NCI-H446 treated with DMSO at 0.1 percent for 48 hours (cell line): ENCODE data around the gene NEDD4.
"Not testable (repeated sequence)": the region's sequence is repeated elsewhere in the genome, so short reads cannot be mapped to it uniquely, and the experiment has no call there.

Source experiments
- DNase-seq: peaks from one replicate; lab custom pipeline; 2025; lab: John Stamatoyannopoulos, UW

The NEDD4 gene

DNA sequence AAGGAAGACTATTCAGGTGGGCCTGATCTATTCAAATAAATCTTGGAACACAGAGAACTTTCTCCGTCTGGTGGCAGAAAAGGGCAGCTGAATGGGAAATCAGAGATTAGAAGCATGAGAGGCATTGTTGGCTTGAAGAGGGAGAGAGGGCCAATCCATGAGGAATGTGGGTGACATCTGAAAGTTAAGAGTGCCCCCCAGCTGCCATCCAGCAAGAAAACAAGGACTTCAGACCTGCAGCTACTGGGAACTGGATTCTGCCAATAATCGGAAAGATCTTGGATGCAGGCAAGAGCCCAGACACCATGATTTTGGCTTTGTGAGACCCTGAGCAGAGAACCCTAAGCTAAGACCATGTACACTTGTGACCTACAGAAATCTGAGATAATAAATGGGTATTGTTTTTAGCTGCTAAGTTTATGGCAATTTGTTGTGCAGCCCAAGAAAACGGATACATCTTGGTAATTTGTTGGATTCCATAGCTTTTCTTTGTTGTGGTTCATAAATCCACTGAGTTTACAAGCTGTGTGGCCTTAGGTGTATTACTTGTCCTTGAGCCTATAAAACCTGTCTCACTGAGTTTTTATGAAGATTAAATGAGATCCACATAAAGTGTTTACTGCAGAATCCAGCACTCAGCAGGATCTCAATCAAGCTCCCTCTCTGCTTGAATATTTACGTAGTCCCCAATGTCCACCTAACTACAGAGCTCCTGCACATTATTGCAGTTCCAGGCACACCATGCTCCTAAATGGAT is 168.4 kb downstream of the NEDD4 start:
- DNase-seq, result no peak

DNA sequence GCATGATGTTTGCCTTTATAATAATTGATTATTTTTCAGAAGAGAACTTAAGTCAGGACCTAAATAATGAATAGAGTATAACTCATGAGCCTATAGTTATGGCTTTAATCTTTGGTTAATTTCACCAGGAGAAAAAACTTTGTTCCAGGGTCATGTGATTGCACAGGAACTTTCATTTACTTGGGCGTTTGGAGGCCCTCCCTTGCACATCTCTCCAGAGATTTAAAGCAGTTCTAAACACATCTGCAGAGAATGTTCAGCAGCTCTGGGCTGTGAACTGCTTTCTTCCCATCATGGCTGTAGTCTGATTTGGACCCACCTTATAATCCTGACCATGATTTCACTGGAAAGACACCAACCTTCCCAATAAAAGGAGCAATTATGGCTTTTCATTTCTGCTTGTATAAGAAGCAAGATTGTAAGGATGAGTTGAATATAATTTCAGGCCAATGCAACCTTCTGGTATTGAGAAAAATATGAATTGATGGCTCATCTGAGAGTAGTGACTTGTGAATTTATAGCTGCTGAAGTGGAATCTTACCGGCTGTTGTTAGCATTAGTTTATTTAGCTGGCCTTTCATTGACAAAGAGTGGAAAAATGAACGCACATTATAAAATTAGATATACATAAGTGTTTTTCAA is 169.6 kb downstream of the NEDD4 start:
- DNase-seq, result no peak

DNA sequence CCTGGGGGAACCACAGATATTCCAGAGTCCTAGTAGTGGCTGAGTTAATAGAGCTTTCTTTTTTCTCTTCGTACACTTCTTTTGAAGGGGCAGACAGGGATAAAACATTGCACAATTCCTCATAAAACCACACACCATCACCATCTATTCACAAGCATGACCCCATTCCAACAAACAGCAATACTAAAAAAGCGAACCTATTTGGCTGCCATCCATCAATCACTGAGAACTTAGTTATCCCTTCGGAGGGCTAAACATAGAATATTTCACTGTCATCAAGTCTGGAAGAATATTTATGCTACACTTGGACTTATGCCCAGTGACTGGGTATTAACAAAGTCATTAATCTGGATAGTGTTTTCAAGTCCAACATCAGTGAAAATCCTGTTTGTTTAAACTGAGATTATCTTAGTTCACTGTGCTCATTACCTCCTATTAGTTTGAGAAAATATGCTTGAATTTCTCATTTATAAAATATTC is 170.2 kb downstream of the NEDD4 start:
- DNase-seq, result peak; percentile 76

DNA sequence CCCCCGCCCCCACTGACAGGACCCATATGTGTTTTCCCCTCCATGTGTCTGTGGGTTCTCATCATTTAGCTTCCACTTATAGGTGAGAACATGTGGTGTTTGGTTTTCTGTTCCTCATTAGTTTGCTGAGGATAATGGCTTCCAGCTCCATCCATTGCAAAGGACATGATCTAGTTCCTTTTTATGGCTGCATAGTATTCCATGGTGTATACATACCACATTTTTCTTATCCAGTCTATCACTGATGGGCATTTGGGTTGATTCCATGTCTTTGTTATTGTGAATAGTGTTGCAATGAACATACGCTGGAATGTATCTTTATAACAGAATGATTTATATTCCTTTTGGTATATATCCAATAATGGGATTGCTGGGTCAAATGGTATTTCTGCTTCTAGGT is 171.7 kb downstream of the NEDD4 start:
- DNase-seq, result not testable (repeated sequence)

DNA sequence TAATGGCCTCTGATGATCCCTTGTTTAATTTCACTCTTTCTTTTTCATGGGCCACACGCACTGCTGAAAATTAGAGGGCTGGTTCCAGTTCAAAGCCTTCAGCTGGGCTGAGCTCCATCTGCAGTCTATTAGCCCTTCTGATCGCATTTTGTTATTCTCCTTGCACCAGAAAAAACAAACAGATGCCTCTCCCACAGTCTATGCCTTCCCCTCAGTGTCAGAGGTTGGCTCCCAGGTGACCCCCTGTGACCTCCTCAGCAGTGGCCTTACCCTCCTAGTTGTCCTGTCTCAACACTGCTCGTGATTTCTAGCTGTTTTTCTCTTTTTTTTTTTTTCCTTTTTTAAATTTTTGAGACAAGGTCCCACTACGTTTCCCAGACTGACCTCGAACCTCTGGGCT is 173.4 kb downstream of the NEDD4 start:
- no peak for DNase-seq

DNA sequence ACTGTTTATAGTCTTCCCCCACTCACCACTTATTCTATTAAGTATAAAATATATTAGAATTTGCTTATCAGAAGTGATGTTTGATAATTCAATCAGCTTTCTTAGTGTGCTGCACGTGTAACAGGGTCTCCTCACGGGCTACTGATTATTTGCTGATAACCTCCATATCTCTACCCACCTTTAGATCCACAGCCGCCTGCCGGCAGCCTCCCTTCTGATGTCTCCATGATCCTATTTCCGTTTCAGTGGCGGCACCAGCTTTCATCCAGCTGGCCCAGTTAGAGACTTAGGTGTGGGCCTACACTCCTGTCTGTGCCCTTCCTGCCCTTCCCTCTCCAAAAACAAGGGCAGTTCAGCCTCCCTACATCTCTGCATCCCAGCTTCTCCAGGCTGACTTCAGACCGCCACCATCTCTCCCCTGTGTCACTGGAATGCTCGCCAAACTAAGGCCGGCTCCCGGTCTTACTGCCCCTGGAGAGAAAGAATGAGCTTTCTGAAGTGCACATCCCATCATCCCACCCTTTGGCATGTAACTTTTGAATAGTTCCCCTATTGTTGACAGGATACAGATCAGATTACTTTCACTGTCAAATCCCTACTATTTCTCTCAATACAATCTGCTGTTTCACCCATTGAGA is 173.9 kb downstream of the NEDD4 start:
- no peak for DNase-seq

DNA sequence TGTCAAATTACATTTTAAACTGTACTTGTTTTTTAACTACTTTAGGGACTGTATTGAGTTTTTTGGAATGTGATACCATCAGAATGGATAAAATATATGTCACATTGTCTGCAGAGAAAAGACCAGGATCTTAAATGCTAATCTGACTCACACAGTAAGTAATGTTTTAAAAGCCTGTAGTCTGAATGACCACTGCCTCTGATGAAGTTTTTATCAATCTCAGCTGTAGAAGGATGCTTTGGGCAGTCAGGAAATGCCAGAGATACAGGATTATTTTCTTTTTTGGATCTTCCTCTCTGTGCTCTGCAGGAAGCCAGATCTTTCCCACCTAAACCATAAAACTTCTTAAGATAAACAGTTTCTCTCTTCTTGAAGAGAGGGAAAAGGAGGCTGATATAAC is 177.4 kb downstream of the NEDD4 start:
- DNase-seq, result no peak

DNA sequence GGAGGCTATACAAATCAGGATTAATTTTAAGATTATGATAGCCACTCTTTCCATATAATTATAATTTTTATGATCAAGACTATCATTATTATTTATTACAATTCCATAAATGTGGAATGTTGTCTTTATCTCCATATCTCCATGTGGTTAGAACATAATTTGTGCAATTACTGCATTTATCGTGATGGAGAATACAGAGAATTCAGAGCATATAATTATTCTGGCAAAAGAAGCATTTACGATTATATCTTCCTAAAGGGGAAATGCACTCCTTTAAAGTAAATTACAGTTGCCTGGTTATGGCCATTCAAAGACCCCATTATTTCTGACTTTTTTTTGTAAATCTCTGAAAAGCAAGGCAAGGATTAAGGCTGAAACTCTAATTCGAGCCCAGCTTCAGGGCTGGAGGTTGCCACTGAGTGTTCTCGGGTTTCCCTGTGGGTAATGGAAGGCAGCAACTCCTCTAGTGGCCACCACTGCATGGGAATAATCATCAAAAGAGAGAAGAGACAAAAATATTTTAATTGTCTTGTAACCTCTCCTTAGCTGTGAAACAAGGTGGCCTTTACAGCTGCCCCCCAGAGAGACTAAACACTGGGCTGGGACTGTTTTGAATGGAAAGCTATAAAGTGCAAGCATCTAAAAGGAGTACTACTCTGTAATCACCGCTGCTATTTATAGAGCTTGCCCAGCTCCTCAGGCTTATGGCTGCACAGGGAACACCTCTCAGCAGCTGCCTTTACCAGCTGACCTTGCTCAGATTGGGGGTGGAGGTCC is 190.6 kb downstream of the NEDD4 start:
- DNase-seq, result no peak

DNA sequence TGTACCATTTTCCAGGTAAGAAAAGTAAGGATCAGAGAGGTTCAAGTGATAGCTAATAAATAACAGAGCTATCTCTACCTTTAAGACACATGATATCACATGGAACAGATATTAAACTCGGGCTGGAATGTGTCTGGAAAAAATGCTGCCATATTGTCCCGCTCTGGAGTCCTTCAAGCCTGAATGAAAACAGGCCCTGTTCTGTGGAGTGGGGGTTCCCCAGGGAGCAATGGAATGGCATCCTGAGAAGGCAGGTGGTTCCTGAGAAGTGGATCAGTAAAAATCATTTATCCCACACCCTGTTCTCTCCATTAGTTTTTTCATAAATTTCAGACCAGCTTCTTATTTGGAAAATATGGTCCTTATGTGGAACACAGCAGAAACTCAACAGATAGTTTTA is 193.2 kb downstream of the NEDD4 start:
- DNase-seq, result no peak

DNA sequence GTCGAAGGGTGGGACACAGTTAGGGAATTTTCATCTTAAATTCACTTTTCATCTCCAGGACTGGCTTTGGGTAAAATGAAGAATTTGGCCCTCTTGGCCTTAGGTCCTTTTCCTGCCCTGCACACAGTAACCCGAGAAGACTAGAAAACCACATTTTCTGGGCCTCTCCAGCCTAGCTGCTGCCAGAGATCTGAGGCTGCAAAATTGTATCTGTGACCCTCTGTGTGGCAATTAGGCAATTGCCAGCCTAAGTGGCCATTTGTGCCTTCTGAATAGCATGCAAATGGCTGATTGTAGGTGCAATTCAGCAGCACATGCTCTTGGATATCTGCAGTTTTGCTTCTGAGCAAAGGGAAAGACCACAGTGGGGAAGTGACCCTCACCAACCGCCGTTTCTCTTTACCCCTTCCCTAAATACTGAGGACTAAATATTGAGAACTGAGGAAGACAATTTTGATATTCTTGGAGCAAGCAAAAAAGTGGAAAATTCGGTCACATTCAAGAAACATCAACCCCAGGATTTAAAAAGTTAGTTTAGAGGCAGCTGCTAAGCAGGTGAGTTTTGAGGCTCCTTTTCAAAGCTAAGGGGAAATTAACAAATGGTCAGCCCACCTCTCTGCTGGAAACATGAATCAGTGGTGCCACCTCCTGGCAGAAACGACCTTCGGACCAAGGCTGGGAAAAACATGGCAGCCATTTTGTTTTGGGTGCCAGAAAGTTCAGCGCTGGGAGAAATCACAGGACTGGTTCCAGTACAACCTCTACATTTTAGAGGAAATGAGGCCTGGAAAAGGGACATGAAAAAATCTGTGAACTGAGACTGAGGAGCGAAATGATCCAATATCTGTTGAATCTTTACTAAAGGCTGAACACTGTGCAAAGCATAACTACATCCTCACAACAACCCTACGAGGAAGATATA is 193.9 kb downstream of the NEDD4 start:
- DNase-seq, result no peak

DNA sequence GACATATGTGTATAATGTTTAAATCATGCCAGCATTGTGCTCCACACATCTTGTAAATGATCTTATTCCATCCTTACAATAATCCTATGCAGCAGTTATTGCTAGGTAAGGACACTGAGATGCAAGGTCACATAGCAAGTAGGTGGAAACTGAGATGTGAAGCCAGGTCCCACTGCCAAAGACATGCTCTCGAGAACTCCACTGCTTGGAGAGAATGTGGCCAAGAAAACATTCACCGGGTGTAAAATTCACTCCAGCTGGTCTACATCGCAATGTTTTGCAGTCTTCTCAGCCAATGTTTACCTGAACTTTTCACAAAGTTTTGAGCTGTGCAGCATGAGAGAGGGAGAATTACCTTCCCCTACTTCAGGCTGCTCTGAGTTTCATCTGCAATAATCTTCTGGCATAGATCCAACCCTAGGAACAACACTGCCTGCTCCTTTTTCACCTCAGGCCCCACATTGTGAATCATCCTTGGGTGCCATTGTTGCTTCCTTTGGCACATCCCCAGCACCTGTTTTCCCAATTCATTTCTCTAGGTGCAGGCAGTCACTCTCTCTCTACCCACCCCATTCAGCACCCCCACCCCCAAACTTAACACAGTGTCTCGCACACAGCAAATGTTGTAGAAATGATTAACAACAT is 197.0 kb downstream of the NEDD4 start:
- DNase-seq, result no peak

DNA sequence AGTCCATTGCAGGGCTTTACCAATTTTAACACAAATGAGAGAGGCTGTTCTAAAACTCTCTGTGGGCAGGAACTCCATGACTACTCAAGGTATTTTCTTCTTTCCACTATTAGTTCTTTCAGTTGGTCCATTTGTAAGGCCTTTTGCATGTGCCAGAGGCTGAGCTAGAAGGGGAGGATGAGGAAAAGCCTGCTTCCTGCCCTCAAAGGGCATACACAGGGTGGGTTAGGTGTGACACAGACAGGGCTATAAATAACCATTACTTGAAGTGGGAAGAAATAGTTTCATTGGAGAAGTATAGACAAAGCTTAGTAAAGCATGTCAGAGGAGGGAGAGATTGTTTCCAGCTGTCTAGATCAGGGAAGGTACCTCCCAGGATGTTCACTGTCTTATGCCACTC is 198.4 kb downstream of the NEDD4 start:
- DNase-seq, result no peak

DNA sequence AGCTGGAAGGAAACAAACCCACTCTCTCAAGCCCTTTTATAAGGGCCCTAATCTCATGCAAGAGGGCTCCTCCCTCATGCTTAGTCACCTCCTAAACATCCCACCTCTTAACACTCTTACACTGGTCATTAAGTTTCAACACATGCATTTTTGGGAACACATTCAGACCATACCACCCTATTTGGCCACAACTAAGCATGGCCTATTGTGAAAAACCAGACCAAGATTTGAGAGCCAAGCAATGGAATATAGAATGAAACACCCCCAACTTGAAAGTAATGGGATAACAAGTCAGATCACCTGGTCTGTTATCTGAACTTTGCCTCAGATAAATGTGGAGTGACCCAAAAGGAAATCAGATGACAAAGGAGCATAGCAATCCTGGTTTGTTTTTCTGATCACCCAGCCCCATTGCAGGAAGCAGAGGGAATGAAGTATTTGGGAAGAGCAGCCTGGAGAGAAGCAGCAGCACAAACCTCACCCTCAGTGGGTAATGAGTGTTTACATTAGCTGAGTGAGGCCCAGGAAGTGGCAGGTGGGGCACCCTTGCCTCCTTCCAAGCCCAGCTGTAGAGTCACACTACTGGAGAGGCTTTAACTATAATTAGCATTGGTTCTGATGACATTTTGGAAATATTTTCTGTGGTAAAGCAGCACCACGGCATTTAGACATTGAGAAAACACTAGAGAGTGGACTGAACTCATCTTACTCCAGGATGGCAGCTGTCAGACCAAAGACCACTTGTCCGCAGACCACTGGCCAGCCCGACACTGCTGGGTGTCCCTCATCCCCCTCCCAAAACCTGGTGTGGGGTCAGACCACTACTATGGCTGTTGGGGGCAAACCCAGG is 201.6 kb downstream of the NEDD4 start:
- DNase-seq, result no peak

DNA sequence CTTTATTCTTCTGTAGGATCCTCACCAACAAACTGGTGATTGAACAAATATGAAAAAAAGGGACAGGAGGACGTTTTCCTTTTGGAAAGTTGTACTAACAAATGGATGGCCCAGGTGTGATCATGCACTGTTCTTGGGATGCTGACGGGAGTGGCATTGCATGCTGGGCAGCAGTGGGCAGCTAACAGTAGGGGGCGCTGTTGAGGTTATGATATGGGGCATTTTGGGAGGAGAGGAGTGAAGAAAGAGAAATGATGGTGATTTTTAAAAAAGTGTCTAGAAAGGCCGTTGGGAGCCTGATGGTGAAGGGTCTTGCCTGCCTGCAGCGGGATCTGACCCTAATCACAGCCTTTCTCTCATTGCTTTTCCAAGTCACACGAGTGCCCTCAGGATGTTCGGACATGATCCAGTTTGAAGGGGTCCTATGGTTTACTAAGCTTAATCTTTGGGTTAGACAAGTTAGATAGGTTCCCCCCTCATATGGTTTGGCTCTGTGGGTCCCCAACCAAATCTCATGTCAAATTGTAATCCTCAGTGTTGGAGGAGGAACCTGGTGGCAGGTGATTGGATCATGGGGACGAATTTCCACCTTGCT is 204.2 kb downstream of the NEDD4 start:
- no peak for DNase-seq

DNA sequence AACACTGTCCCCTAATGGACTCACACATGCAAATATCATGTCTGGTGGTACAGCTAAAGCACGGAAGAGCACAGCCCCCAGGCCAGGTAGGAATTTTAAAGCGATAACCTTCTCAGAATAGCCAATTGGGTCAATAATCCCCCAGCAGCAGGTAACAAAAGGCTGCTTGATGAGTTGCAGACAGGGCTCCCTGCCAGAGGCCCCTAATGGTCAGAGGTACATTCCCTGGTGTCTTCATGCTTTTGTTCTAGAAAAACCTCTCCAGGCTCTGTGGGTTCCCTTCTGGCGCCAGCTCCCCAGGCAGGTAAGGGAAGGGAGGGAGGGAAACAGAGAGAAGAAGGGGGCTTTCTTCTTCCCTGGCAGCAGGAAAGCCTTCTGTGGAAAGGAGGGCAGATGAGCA is 207.1 kb downstream of the NEDD4 start:
- DNase-seq, result no peak

DNA sequence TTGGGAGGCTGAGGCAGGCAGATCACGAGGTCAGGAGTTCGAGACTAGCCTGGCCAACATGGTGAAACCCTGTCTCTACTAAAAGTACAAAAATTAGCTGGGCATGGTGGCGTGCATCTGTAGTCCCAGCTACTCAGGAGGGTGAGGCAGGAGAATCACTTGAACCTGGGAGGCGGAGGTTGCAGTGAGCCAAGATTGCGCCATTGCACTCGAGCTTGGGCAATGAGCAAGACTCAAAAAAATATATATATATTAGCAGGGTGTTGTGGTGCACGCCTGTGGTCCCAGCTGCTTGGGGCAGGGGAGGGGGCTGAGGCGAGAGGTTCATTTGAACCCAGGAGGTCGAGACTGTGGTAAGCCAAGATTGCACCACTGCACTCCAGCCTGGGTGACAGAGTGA is 207.8 kb downstream of the NEDD4 start:
- not testable (repeated sequence) for DNase-seq

DNA sequence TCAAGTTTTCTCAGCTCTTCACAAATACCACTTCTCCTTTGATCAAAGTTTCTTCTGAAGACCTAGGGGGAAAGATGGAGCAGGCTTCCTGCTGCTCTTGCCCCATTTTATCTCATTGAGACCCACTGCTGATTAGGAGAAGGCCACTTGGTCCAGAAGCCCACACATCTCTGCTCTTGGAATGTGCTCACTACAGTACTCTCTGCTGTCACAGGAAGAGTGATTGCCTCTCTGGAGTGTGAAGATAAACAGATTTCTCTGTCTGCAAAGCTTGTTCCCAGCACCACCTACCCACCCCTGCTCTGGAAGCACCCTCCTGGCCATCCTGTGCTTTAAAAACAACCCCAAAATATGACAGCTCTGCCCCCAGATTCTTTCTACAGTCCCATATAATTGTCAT is 209.1 kb downstream of the NEDD4 start:
- no peak for DNase-seq

DNA sequence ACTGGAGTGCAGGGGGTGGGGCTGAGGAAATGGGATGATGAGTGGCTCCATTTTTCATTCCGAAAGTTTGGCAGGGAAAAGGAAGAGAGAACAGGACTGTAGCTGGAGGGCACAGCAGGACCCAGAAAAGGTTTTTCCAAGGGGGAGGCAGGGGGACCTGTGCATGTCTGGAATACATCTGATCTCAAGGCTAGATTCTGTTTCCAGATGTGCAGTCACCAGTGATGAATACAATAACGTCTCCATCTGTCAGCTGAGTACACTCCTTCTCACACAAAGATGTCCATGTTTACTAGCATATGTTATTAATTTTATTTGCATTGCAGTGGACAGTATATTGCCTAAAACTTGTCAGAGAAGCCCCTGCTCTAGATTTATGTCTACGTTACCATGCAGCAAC is 210.5 kb downstream of the NEDD4 start:
- DNase-seq, result no peak

DNA sequence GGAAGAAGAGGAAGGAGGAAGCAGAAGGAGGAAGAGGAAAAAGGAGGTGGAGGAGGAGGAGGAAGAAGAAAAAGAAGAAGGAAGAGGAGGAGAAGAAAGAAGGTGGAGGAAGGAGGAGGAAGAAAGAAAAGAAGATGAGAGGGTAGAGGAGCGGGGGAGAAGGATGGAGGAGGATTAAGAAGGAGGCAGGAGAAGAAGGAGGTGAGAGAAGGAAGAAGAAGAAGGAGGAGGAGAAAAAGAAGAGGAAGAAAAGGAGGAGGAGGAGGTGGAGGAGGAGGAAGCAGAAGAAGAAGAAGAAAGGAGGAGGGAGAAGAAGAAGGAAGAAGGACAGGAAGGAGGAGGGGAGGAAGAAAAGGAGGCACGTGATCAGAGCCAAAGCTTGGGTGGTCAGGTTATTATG is 213.1 kb downstream of the NEDD4 start:
- DNase-seq, result no peak

DNA sequence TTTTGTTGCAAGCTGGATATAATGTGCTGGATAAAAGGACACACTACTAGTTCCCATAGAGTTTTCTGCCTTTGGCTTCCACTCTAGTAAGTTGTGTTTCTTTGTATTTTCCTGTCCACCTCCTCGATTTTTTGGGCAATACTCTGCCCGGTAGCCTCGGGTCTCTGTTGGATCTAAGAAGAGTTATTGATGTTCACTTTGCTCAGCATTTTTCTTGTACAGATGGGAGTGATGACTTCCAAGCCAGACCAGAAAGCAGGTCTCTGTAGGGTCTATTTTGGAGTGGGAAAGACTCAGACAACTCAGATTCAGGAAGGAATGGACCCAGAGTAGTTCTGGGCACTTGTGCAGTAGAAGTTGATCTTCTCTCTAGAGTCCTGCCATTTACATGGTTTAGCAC is 214.5 kb downstream of the NEDD4 start:
- no peak for DNase-seq
